Brain pericyte (primary cell): ENCODE data around the gene PCSK5.

Experiments
- DNase-seq: peaks from one replicate; pipeline ENCODE4 v3.0.0-alpha.2; 2012; ENCODE audit warnings: low read depth, low spot score

The PCSK5 gene

GRCh38 chr9:76394195-76394959, 503.9 kb downstream of the PCSK5 start, which contains the start of gene RFK:
Gene RFK, minus strand, starts transcription at chr9:76394426. Its CDS starts 255 bp downstream, at chr9:76394171.
- DNase-seq = peak; percentile 83

- DNase-seq = no peak
These were observed 504.4 kb downstream of the PCSK5 start for GRCh38 chr9:76394960-76395252.

- no peak for DNase-seq
These were observed 504.9 kb downstream of the PCSK5 start for GRCh38 chr9:76395381-76395780.

- DNase-seq = no peak
These were observed 505.7 kb downstream of the PCSK5 start for GRCh38 chr9:76396144-76396543.

- DNase-seq = no peak
These were observed 506.1 kb downstream of the PCSK5 start for GRCh38 chr9:76396597-76396996.

- no peak for DNase-seq
These were observed 509.4 kb downstream of the PCSK5 start for GRCh38 chr9:76399856-76400255.

GRCh38 chr9:76400534-76401096, 510.1 kb downstream of the PCSK5 start:
- DNase-seq = no peak

- DNase-seq = no peak
These were observed 510.7 kb downstream of the PCSK5 start for GRCh38 chr9:76401176-76401575.

GRCh38 chr9:76401580-76402354, 511.3 kb downstream of the PCSK5 start:
- DNase-seq = no peak

GRCh38 chr9:76403352-76403751, 512.9 kb downstream of the PCSK5 start:
- DNase-seq = peak; percentile 37

- DNase-seq = no peak
These were observed 513.9 kb downstream of the PCSK5 start for GRCh38 chr9:76404401-76404800.

- DNase-seq = no peak
These were observed 514.9 kb downstream of the PCSK5 start for GRCh38 chr9:76405340-76405739.

- no peak for DNase-seq
These were observed 515.4 kb downstream of the PCSK5 start for GRCh38 chr9:76405868-76406267.
